ENCODE results near the gene TRIM9.
A peak's percentile ranks its signal among the peaks of the same experiment; 100 is the strongest.

TRIM9 gene

DNA sequence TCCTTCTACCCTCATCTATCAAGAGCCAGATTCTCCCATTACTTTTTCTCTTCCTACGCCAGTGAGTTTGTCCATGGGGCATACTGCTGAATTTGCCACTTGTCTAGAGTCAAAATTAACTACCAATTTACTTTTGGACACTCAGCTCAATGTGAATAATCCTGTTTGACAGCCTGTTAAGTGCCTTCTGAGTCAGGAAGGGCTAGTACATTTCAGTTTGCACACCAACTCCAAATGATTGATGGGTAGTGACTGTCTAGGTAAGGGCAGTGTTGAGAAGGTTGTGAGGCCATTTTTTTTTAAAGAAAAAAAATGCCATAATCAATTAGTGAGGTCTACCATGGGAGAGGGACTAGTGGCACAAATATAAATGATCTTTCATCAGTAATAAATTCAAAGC is 21.8 kb upstream of the TRIM9 start:
- TF ChIP-seq CTCF (IDR thresholded peaks at IDR 0.05; ENCODE audit: low read length, missing control alignments) = no peak
- DNase-seq (ENCODE audit: low read depth) = no peak
- H3K4me3 ChIP-seq (replicated peaks; ENCODE audit: low read depth, low read length) = no peak overlapping the region

DNA sequence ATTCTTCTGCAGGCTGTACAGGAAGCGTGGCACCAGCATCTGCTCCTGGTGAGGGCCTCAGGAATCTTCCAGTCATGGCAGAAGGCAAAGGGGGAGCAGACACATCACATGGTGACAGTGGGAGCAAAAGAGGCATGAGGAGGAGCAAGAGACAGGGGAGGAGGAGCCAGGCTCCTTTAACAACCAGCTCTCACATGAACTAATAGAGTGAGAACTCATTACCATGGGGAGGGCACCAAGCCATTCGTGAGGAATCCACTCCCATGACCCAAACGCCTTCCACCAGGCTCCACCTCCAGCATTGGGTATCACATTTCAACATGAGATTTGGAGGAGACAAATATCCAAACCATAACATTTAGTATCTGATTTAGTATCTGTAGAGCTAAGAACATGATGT is 14.7 kb upstream of the TRIM9 start:
- no peak for DNase-seq (ENCODE audit: low read depth)
- TF ChIP-seq CTCF (IDR thresholded peaks at IDR 0.05; ENCODE audit: low read length, missing control alignments) = no peak
- no peak overlapping the region for H3K4me3 ChIP-seq (replicated peaks; ENCODE audit: low read depth, low read length)

- no peak for TF ChIP-seq CTCF (IDR thresholded peaks at IDR 0.05; ENCODE audit: low read length, missing control alignments)
- no peak for DNase-seq (ENCODE audit: low read depth)
- no peak overlapping the region for H3K4me3 ChIP-seq (replicated peaks; ENCODE audit: low read depth, low read length)
Measured at GRCh38 chr14:51107801-51108200, 12.9 kb upstream of the TRIM9 start.

DNA sequence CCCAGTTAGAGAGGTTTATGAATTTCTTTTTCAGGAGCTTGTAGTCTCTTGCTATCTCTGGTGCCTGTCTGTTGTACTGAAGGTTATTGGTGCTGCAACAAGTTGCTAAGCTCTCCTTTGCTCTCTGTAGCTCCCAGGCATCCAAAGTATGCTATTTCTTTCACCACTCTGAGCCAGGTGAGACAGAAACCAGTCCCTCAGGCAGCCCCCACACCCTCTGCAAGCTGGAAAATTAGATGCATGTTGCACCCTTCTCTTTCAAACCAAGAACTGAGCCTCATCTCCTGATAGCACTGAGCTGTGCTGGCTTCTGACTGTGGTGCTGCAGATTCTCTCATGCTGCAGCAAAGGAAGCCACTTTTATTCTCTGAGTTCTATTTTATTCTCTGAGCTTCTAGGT is 9.6 kb upstream of the TRIM9 start:
- H3K4me3 ChIP-seq (replicated peaks; ENCODE audit: low read depth, low read length) = no peak overlapping the region
- DNase-seq (ENCODE audit: low read depth) = no peak
- TF ChIP-seq CTCF (IDR thresholded peaks at IDR 0.05; ENCODE audit: low read length, missing control alignments) = no peak

DNA sequence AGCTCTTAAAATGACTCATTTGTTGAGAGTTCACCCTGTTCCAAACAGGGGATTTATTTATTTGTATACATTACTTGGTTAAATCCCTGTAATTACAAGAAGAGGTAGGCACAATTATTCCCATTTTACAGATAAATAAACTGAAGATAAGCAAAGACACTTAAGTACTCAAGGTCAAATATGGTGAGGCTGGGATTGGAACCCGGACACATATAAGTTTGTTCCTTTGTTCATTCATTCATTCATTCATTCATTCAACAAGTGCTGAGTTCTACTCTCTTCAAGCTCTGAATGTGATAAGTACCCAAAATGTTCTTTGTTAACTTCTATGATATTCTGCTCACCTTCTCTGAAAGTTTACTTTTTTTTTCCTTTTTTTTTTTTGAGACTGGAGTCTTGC is 2.4 kb upstream of the TRIM9 start:
- TF ChIP-seq CTCF (IDR thresholded peaks at IDR 0.05; ENCODE audit: low read length, missing control alignments) = no peak
- no peak for DNase-seq (ENCODE audit: low read depth)
- H3K4me3 ChIP-seq (replicated peaks; ENCODE audit: low read depth, low read length) = no peak overlapping the region

- no peak overlapping the region for H3K4me3 ChIP-seq (replicated peaks; ENCODE audit: low read depth, low read length)
- DNase-seq (ENCODE audit: low read depth) = no peak
- TF ChIP-seq CTCF (IDR thresholded peaks at IDR 0.05; ENCODE audit: low read length, missing control alignments) = no peak
Measured at GRCh38 chr14:51096870-51097269, 2.0 kb upstream of the TRIM9 start.

DNA sequence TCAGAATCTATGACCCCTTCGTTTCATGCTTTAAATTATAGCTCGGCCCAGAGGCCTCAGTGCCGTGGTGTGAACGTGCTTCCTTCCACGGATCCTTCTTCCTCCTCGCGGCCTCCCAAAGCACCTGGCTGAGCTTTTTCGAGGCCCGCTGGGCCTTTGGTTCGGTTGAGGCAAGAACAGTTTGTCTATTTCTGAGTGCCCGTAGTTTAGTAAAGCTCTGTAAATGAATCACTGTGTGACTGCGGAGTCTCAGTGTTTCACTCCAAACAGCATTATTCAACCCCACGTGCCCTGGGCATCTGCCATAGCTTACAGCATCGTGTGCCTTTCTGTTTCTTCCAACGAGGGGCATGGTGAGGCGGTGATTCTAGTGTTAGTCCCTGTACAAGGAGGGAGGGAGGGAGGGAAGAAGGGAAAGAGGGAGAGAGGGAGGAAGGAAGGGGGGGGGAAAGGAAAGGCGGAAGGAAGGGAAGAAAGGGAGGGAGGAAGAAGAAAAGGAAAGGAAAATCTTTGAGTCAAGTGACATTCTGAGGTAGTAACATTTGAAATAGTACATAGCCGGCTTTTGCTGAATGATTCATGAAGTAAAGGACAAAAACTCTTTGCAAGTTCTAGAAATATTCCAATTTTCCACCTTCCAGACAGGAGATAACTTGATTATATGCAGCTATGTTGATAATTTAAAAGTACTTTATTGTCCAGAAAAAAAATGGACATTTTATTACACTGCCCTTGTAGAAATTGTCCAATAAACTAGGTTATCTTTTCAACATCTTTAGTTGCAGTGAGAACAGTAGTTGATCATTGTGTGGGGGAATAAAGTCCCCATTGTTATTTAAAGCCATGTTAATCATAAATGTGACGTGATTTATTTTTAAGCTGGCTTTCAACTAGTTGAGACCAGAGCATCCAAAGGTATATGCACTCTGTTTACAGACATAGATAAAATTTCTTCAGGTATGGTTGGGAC is 1.2 kb upstream of the TRIM9 start:
- peak overlapping the region; percentile 64 for H3K4me3 ChIP-seq (replicated peaks; ENCODE audit: low read depth, low read length)
- no peak for TF ChIP-seq CTCF (IDR thresholded peaks at IDR 0.05; ENCODE audit: low read length, missing control alignments)
- peak; percentile 29 for DNase-seq (ENCODE audit: low read depth)

Data from fibroblast of pulmonary artery (primary cell).